B cell (primary cell): Measurements from ENCODE around the gene MMP1. TPM values are rescaled to one million over a fixed set of nuclear protein-coding genes. Genes with fewer than 3 reads are reported as not detected.

ENCODE experiments used
- ATAC-seq: fragments of 200-7000 bp; cut with Tn5 transposase; one replicate; pipeline ENCODE4 v1.10.0; 2021; ENCODE audit warnings: low read depth, mild to moderate bottlenecking, moderate number of reproducible peaks, moderate library complexity
- CTCF ChIA-PET: fragments of 350-600 bp; sonication (Branson Sonifier 250); formaldehyde crosslinking; loops from one replicate; lab custom pipeline; 2021; ENCODE audit warnings: antibody characterized with exemption, inconsistent platforms; lab: Charles Lee
- POLR2A ChIA-PET: fragments of 350-600 bp; sonication (Branson Sonifier 250); formaldehyde crosslinking; loops from one replicate; lab custom pipeline; 2021; ENCODE audit warnings: antibody characterized with exemption; lab: Charles Lee
- DNase-seq: peaks from one replicate; pipeline ENCODE4 v3.0.0; 2013
- H2AFZ ChIP-seq: 2 replicates; pipeline ENCODE4 v1.6.1; 2012; ENCODE audit warnings: mild to moderate bottlenecking, low read depth, low read length; ENCODE audit not compliant: insufficient read depth, poor library complexity, severe bottlenecking
- H3K27ac ChIP-seq, 2 donors: 1 replicate in 1 of 2; 2 replicates in 1 of 2; pipeline ENCODE4 v1.5.1; 2012 to 2013; ENCODE audit warnings: low read length in 2 of 2, mild to moderate bottlenecking in 2 of 2, moderate library complexity in 1 of 2
- H3K27me3 ChIP-seq, 4 experiments: fragments of 200-600 bp in 1 of 4; sonication (generic) in 1 of 4; replicated peaks in 1 of 4; 1 replicate in 2 of 4; 2 replicates in 2 of 4; pipeline versions ENCODE4 v1.6.1 to v1.7.0; 2013 to 2016; ENCODE audit warnings: low read length in 3 of 4, mild to moderate bottlenecking in 2 of 4, mixed read lengths in 1 of 4, moderate library complexity in 1 of 4; ENCODE audit not compliant: insufficient read depth in 4 of 4, control insufficient read depth in 3 of 4; ENCODE audit errors: control extremely low read depth in 1 of 4
- H3K36me3 ChIP-seq, 2 experiments: replicated peaks in 1 of 2; 1 replicate in 1 of 2; 2 replicates in 1 of 2; pipeline versions ENCODE4 v1.6.1 to v1.7.1; 2013; ENCODE audit warnings: low read length in 1 of 2; ENCODE audit not compliant: insufficient read depth in 2 of 2, control insufficient read depth in 1 of 2; ENCODE audit errors: control extremely low read depth in 1 of 2, extremely low read depth in 1 of 2
- H3K4me1 ChIP-seq, 2 donors: fragments of 200-600 bp in 1 of 2; sonication (generic) in 1 of 2; 1 replicate in 1 of 2; 2 replicates in 1 of 2; pipeline versions ENCODE4 v1.5.1 to v1.6.1; 2013 to 2017; ENCODE audit warnings: low read length in 2 of 2; ENCODE audit not compliant: control insufficient read depth in 2 of 2, insufficient read depth in 2 of 2
- H3K4me2 ChIP-seq: replicated peaks from 2 replicates; pipeline ENCODE3; 2012; ENCODE audit warnings: mild to moderate bottlenecking, low read depth, low read length; ENCODE audit not compliant: poor library complexity, severe bottlenecking
- H3K4me3 ChIP-seq, 5 experiments: fragments of 200-600 bp in 1 of 5; sonication (generic) in 1 of 5; 1 replicate in 3 of 5; 2 replicates in 2 of 5; pipeline versions ENCODE4 v1.5.1 to v1.7.0; 2011 to 2016; ENCODE audit warnings: low read length in 4 of 5, mild to moderate bottlenecking in 4 of 5, low read depth in 2 of 5, control low read depth in 1 of 5, moderate library complexity in 1 of 5; ENCODE audit not compliant: insufficient read depth in 1 of 5; ENCODE audit errors: control extremely low read depth in 1 of 5, extremely low read depth in 1 of 5
- H3K79me2 ChIP-seq: fragments of 200-600 bp; sonication (generic); one replicate; pipeline ENCODE4 v1.6.0; 2016; ENCODE audit warnings: low read length; ENCODE audit not compliant: control insufficient read depth, insufficient read depth
- H3K9ac ChIP-seq: fragments of 200-600 bp; sonication (generic); 2 replicates; pipeline ENCODE4 v1.6.1; 2017; ENCODE audit warnings: mild to moderate bottlenecking, low read length, moderate library complexity
- H3K9me3 ChIP-seq, 3 donors: one replicate each; pipeline versions ENCODE4 v1.6.1 to v1.7.1; 2013; ENCODE audit warnings: low read length in 2 of 3; ENCODE audit not compliant: control insufficient read depth in 2 of 3, insufficient read depth in 1 of 3; ENCODE audit errors: control extremely low read depth in 1 of 3
- H4K20me1 ChIP-seq: 2 replicates; pipeline ENCODE4 v1.6.0; 2012; ENCODE audit warnings: mild to moderate bottlenecking, low read length; ENCODE audit not compliant: insufficient read depth, control insufficient read depth, poor library complexity, severe bottlenecking
- H3K27ac Mint-ChIP-seq: one replicate; pipeline ENCODE4 v1.8.0; 2021; ENCODE audit warnings: mixed read lengths
- H3K27me3 Mint-ChIP-seq: one replicate; pipeline ENCODE4 v1.8.0; 2021; ENCODE audit warnings: mixed read lengths
- H3K4me1 Mint-ChIP-seq: one replicate; pipeline ENCODE4 v1.8.0; 2021; ENCODE audit warnings: mixed read lengths
- H3K4me3 Mint-ChIP-seq: one replicate; pipeline ENCODE4 v1.8.0; 2021; ENCODE audit warnings: mixed read lengths
- H3K9me3 Mint-ChIP-seq: one replicate; pipeline ENCODE4 v1.8.0; 2022; ENCODE audit warnings: mixed read lengths; ENCODE audit not compliant: insufficient read depth
- EZH2 ChIP-seq: IDR thresholded peaks from 2 replicates; pipeline ENCODE4 v1.6.1; 2012; ENCODE audit warnings: borderline replicate concordance, low read depth, mild to moderate bottlenecking, moderate library complexity, low read length; ENCODE audit not compliant: insufficient read depth, poor library complexity, severe bottlenecking
- WGBS: methylation state at CpG from one replicate; pipeline ENCODE4 v1.1.5; 2013; ENCODE audit warnings: missing lambda C conversion rate; ENCODE audit not compliant: insufficient coverage; 5-methylcytosine and 5-hydroxymethylcytosine counted together
- intact Hi-C: fragments of 100-400 bp; cut with micrococcal nuclease; formaldehyde crosslinking; loops from one replicate; pipeline ENCODE4 v1.10.0; 2022
- polyA minus RNA-seq: library from RNA; depleted of rRNA, polyadenylated mRNA; stranded (reverse); fragments of >200 nt; gene quantifications from 2 replicates; pipeline ENCODE4 v1.2.3, GENCODE V29; 2012
- polyA plus RNA-seq: library from polyadenylated mRNA; depleted of rRNA; stranded (reverse); fragments of >200 nt; gene quantifications from 2 replicates; pipeline ENCODE4 v1.2.3, GENCODE V29; 2012
- total RNA-seq, 2 donors: library from RNA; stranded (reverse); fragments of 120-200 nt in 1 of 2; gene quantifications; 1 replicate in 1 of 2; 2 replicates in 1 of 2; pipeline versions ENCODE4 v1.2.3 to v1.2.4, GENCODE V29; 2013 to 2022
- TF ChIP-seq, protein P1 (sequence below): fragments of 200-600 bp; IDR thresholded peaks from one replicate; pipeline ENCODE4 v1.8.0; 2022; ENCODE audit warnings: antibody characterized with exemption, mild to moderate bottlenecking

MMP1 gene
- total RNA-seq (not detected in 2 replicates), polyA plus RNA-seq (not detected in 2 replicates), polyA minus RNA-seq (not detected in 2 replicates)
- 0.05 TPM for total RNA-seq (2013)

DNA sequence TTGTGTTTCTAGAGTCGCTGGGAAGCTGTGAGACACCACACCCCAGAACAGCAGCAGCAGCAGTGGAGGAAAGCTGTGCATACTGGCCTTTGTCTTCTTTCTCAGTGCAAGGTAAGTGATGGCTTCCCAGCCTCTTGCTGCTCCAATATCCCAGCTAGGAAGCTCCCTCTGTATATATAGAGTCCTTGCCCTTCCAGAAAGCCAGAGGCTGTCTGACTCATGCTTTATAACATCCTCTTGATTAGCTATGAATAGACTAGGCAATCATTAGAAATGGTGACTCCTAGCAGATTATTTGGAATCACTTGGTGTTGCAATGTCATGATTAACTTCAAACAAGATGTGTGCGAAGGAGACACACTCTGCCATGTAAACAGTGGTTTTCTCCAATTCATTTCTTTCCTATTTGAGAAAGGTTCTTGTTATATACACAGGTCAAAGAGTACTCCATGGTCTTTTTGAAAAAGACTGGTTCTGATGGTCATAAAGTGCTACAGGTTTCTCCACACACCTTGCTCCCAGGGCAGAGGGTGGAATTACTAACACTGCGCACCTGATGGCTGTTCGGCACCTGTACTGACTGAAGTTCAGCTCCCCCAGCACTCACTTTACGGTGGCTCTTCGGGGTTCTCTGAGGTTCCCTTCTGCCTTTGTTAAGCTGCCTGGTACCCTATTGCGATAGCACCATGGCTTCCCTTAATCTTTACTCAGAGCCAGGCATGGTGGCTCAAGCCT, at the start of gene MMP1:
Gene MMP1 (minus strand): TSS at position 149 of the 735 bp plus-strand sequence. CDS start 68 bp downstream, at position 81.
- 98% methylated on average over 6 of the region's 7 CpGs for WGBS
- H3K4me3 Mint-ChIP-seq, result no peak within 1 kb of the TSS

DNA sequence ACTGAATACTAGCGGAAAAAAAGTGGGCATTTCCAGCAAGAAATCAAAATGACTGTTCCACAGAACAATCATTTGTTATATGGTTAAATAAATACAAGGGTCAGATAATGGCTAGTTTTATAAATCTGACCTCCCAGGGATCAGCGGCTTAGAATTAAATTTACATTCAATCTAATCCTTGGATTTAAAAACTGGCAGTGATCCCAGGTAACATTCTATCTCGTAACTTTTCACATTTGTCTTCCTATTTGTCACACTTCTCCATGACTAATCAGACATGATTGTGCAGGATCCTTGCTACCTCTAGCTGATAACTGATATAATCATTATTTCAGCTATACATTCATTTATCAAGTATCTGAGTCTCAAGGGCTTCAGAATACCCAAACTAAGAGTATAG, 48.3 kb upstream of the MMP1 start:
- no peak overlapping the region for H2AFZ ChIP-seq
- no peak overlapping the region for H3K27ac ChIP-seq
- DNase-seq (no peak), ATAC-seq (no peak)
- TF ChIP-seq, protein P1, sequence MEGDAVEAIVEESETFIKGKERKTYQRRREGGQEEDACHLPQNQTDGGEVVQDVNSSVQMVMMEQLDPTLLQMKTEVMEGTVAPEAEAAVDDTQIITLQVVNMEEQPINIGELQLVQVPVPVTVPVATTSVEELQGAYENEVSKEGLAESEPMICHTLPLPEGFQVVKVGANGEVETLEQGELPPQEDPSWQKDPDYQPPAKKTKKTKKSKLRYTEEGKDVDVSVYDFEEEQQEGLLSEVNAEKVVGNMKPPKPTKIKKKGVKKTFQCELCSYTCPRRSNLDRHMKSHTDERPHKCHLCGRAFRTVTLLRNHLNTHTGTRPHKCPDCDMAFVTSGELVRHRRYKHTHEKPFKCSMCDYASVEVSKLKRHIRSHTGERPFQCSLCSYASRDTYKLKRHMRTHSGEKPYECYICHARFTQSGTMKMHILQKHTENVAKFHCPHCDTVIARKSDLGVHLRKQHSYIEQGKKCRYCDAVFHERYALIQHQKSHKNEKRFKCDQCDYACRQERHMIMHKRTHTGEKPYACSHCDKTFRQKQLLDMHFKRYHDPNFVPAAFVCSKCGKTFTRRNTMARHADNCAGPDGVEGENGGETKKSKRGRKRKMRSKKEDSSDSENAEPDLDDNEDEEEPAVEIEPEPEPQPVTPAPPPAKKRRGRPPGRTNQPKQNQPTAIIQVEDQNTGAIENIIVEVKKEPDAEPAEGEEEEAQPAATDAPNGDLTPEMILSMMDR, result no peak
- TF ChIP-seq EZH2, result no peak
- no peaks in the 10 kb centered on the region for H4K20me1 ChIP-seq
- WGBS, result no CpG with 5 or more reads among the region's 3 CpGs
- POLR2A ChIA-PET, result no interaction called here
- no peaks in the 10 kb centered on the region for H3K4me1 ChIP-seq
- H3K79me2 ChIP-seq, result no peaks in the 10 kb centered on the region
- H3K4me3 ChIP-seq, result no peak overlapping the region
- no peaks in the 10 kb centered on the region for H3K36me3 ChIP-seq
- peaks cover 16% of the 10 kb centered on the region for H3K27me3 Mint-ChIP-seq
- no peaks in the 10 kb centered on the region for H3K4me1 Mint-ChIP-seq
- CTCF ChIA-PET, result no interaction called here
- no peak overlapping the region for H3K27ac Mint-ChIP-seq
- no peak overlapping the region for H3K4me2 ChIP-seq
- H3K27me3 ChIP-seq, result no peaks in the 10 kb centered on the region
- no peak overlapping the region for H3K4me3 Mint-ChIP-seq
- H3K9ac ChIP-seq, result no peak overlapping the region
- H3K9me3 ChIP-seq, result no peaks in the 10 kb centered on the region
- intact Hi-C loops, result no loop called here
- no peaks in the 10 kb centered on the region for H3K9me3 Mint-ChIP-seq

More for the DNA sequence above, at the start of gene MMP1:
- Histone ChIP-seq H4K20me1 (no peaks in the 10 kb centered on the region), H2AFZ (no peak within 1 kb of the TSS), H3K79me2 (no peaks in the 10 kb centered on the region), H3K36me3 (no peaks in the 10 kb centered on the region), H3K4me1 (no peaks in the 10 kb centered on the region), H3K9me3 (no peaks in the 10 kb centered on the region), H3K27me3 (peaks cover 0 to 2% (median 0%) of the 10 kb centered on the region in 4 experiments), H3K27ac (no peak within 1 kb of the TSS), H3K4me3 (no peak within 1 kb of the TSS), H3K4me2 (no peak within 1 kb of the TSS), H3K9ac (no peak within 1 kb of the TSS)
- H3K4me1 Mint-ChIP-seq, result no peaks in the 10 kb centered on the region
- CTCF ChIA-PET, result no interaction called here
- intact Hi-C loops, result no loop called here
- no peak for TF ChIP-seq EZH2
- TF ChIP-seq, protein P1, result no peak
- no peaks in the 10 kb centered on the region for H3K9me3 Mint-ChIP-seq
- H3K27ac Mint-ChIP-seq, result no peak within 1 kb of the TSS
- ATAC-seq (no peak), DNase-seq (no peak)
- POLR2A ChIA-PET, result no interaction called here
- H3K27me3 Mint-ChIP-seq, result peaks cover 10% of the 10 kb centered on the region
